OCI-LY7 (cell line): ENCODE results near the gene SASH1.

Experiments used
- EZH2phosphoT487 ChIP-seq: fragments of 200-600 bp; sonication (generic); IDR thresholded peaks from 2 replicates; pipeline ENCODE4 v1.6.1; 2018; ENCODE audit warnings: low read depth, borderline replicate concordance, mild to moderate bottlenecking, mixed run types, antibody characterized with exemption, low read length, moderate library complexity, mixed read lengths
- TF ChIP-seq, protein P1 (sequence below): fragments of 200-600 bp; sonication (generic); conservative IDR thresholded peaks from 2 replicates; pipeline ENCODE4 v1.5.1; 2014; ENCODE audit warnings: mild to moderate bottlenecking, antibody characterized with exemption, low read length, moderate library complexity, mixed read lengths

DNA sequence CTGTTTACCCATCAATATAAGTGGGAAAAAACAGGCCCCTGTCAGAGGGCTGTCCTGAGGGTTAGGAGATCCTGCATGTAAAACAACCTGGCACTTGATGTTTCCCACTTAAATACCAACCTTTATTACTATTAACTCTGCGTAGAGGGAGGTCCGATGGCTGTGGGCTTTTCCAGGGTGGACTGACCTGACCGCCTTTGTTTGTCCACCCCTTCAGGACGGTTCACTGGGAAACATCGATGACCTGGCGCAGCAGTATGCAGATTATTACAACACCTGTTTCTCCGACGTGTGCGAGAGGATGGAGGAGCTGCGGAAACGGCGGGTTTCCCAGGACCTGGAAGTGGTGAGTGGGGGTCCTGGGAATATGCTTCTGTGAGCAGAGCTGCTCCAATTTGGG, 47.3 kb downstream of the SASH1 start:
- TF ChIP-seq, protein P1, sequence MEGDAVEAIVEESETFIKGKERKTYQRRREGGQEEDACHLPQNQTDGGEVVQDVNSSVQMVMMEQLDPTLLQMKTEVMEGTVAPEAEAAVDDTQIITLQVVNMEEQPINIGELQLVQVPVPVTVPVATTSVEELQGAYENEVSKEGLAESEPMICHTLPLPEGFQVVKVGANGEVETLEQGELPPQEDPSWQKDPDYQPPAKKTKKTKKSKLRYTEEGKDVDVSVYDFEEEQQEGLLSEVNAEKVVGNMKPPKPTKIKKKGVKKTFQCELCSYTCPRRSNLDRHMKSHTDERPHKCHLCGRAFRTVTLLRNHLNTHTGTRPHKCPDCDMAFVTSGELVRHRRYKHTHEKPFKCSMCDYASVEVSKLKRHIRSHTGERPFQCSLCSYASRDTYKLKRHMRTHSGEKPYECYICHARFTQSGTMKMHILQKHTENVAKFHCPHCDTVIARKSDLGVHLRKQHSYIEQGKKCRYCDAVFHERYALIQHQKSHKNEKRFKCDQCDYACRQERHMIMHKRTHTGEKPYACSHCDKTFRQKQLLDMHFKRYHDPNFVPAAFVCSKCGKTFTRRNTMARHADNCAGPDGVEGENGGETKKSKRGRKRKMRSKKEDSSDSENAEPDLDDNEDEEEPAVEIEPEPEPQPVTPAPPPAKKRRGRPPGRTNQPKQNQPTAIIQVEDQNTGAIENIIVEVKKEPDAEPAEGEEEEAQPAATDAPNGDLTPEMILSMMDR, result no peak
- TF ChIP-seq EZH2phosphoT487, result no peak
